Vagina (tissue), 2 donors: ENCODE measurements around the gene RPTOR.

Experiments used
- CTCF ChIP-seq, 3 experiments: fragments of 450-650 bp in 2 of 3; fragments of 200-600 bp in 1 of 3; sonication (generic) in 1 of 3; IDR thresholded peaks; one replicate each; pipeline ENCODE4 v1.5.1; 2017 to 2019; ENCODE audit warnings: antibody characterized with exemption in 3 of 3, mild to moderate bottlenecking in 2 of 3, moderate library complexity in 2 of 3
- POLR2A ChIP-seq, 2 donors: fragments of 450-650 bp; IDR thresholded peaks; one replicate each; pipeline ENCODE4 v1.6.1; 2017; ENCODE audit warnings: antibody characterized with exemption in 2 of 2, mild to moderate bottlenecking in 2 of 2, moderate library complexity in 2 of 2
- POLR2AphosphoS5 ChIP-seq, 2 donors: sonication (generic); formaldehyde crosslinking; IDR thresholded peaks; one replicate each; pipeline ENCODE4 v1.9.0; 2017; ENCODE audit warnings: antibody characterized with exemption in 2 of 2, mild to moderate bottlenecking in 2 of 2, low read depth in 1 of 2; ENCODE audit not compliant: insufficient read depth in 1 of 2

GRCh38 chr17:80645706-80646325 lies 101.2 kb downstream of the RPTOR start:
- TF ChIP-seq CTCF (IDR thresholded peaks at IDR 0.05), result no peak
- no peak for TF ChIP-seq POLR2AphosphoS5 (IDR thresholded peaks at IDR 0.05; ENCODE audit: insufficient read depth in 1 of 2, low read depth in 1 of 2)
- no peak for TF ChIP-seq POLR2A (IDR thresholded peaks at IDR 0.05)
